Bronchus fibroblast of lung (primary cell): ENCODE data around the gene LCMT1. TPM values are rescaled to one million over a fixed set of nuclear protein-coding genes. Genes with fewer than 3 reads are reported as not detected.

Experiments used
- total RNA-seq: library from RNA; depleted of rRNA; stranded (reverse); fragments of >200 nt; gene quantifications from 2 replicates; pipeline ENCODE4 v1.2.3, GENCODE V29; 2015

Gene LCMT1
- 51.8 and 55.3 TPM in 2 replicates for total RNA-seq

GRCh38 chr16:25111403-25112166, at the start of gene LCMT1:
LCMT1 (plus strand) TSS chr16:25111742; CDS start chr16:25111884, 142 bp downstream.

Other genes starting within 250 kb of the LCMT1 start
- 30.8 and 35.5 TPM in 2 replicates for gene ARHGAP17, start 96.4 kb upstream of the LCMT1 start, total RNA-seq
- not detected in 2 replicates for gene AQP8, start 105.2 kb downstream of the LCMT1 start, total RNA-seq
- 2.4 and 3.0 TPM in 2 replicates for gene ZKSCAN2, start 146.1 kb downstream of the LCMT1 start, total RNA-seq